Measurements from ENCODE around the gene KCNJ6.

- TF ChIP-seq, protein P1, sequence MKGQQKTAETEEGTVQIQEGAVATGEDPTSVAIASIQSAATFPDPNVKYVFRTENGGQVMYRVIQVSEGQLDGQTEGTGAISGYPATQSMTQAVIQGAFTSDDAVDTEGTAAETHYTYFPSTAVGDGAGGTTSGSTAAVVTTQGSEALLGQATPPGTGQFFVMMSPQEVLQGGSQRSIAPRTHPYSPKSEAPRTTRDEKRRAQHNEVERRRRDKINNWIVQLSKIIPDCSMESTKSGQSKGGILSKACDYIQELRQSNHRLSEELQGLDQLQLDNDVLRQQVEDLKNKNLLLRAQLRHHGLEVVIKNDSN (IDR thresholded peaks at IDR 0.05; ENCODE audit: borderline replicate concordance, extremely low read length, insufficient read depth, low read depth, low read length) = no peak
- TF ChIP-seq ZNF274 (IDR thresholded peaks at IDR 0.05; ENCODE audit: insufficient read depth, insufficient read length) = no peak
Observed at GRCh38 chr21:37742115-37742514, 174.1 kb downstream of the KCNJ6 start.

All from GM12878 (cell line).